ENCODE measurements around the gene MLYCD.

The MLYCD gene

GRCh38 chr16:83974475-83974874, 75.6 kb downstream of the MLYCD start:
- H3K27ac Mint-ChIP-seq, result no peak overlapping the region
- H3K27me3 Mint-ChIP-seq, result peaks cover 37% of the 10 kb centered on the region
- CTCF ChIA-PET, result no interaction called here
- no peaks in the 10 kb centered on the region for H3K36me3 Mint-ChIP-seq
- no peak for DNase-seq
- no peak overlapping the region for H3K4me3 Mint-ChIP-seq
- no peaks in the 10 kb centered on the region for H3K4me1 Mint-ChIP-seq
- peaks cover 13% of the 10 kb centered on the region for H3K9me3 Mint-ChIP-seq

- Mint-ChIP-seq H3K36me3 (no peaks in the 10 kb centered on the region), H3K27me3 (peaks cover 25% of the 10 kb centered on the region), H3K27ac (no peak overlapping the region), H3K9me3 (peaks cover 13% of the 10 kb centered on the region), H3K4me3 (no peak overlapping the region), H3K4me1 (no peaks in the 10 kb centered on the region)
- CTCF ChIA-PET, result no interaction called here
- no peak for DNase-seq
Measured at GRCh38 chr16:83975590-83976260, 76.8 kb downstream of the MLYCD start.

Data from activated naive CD4-positive, alpha-beta T cell treated with anti-CD3 and anti-CD28 coated beads, Interleukin-2, amount 10 ng/mL, durations not matched to agents 7 days and 5 days (primary cell).